Measurements from ENCODE around the gene DERL3.

Gene DERL3

GRCh38 chr22:23803001-23803819, 35.6 kb downstream of the DERL3 start:
- DNase-seq (ENCODE audit: low read depth in 2 of 2), result no peak

- no peak for DNase-seq (ENCODE audit: low read depth in 2 of 2)
Measured at GRCh38 chr22:23801886-23802377, 36.9 kb downstream of the DERL3 start.

GRCh38 chr22:23801238-23801821, 37.5 kb downstream of the DERL3 start:
- no peak for DNase-seq (ENCODE audit: low read depth in 2 of 2)

- DNase-seq (ENCODE audit: low read depth in 2 of 2), result no peak
Measured at GRCh38 chr22:23800297-23801237, 38.2 kb downstream of the DERL3 start.

GRCh38 chr22:23796461-23796860, 42.3 kb downstream of the DERL3 start:
- DNase-seq (ENCODE audit: low read depth in 2 of 2), result peak; percentile 84 to 87

GRCh38 chr22:23793326-23793725, 45.5 kb downstream of the DERL3 start:
- no peak for DNase-seq (ENCODE audit: low read depth in 2 of 2)

- DNase-seq (ENCODE audit: low read depth in 2 of 2), result no peak
Measured at GRCh38 chr22:23791738-23792645, 46.8 kb downstream of the DERL3 start.

GRCh38 chr22:23790819-23791737, 47.7 kb downstream of the DERL3 start:
- DNase-seq (ENCODE audit: low read depth in 2 of 2), result peak; percentile 68 to 73

GRCh38 chr22:23789638-23790037, 49.2 kb downstream of the DERL3 start:
- DNase-seq (ENCODE audit: low read depth in 2 of 2), result no peak

GRCh38 chr22:23789121-23789520, 49.7 kb downstream of the DERL3 start:
- no peak for DNase-seq (ENCODE audit: low read depth in 2 of 2)

- DNase-seq (ENCODE audit: low read depth in 2 of 2), result no peak
Measured at GRCh38 chr22:23787910-23788309, 50.9 kb downstream of the DERL3 start.

- DNase-seq (ENCODE audit: low read depth in 2 of 2), result no peak
Measured at GRCh38 chr22:23787600-23787896, 51.3 kb downstream of the DERL3 start.

GRCh38 chr22:23786752-23787599, 51.8 kb downstream of the DERL3 start, which contains the start of gene SMARCB1:
TSS of gene SMARCB1 (plus strand) at chr22:23786966. CDS start at chr22:23787170, 204 bp downstream.
- DNase-seq (ENCODE audit: low read depth in 2 of 2), result peak; percentile 74 to 76

GRCh38 chr22:23786261-23786710, 52.5 kb downstream of the DERL3 start:
- no peak for DNase-seq (ENCODE audit: low read depth in 2 of 2)

All from fibroblast of skin of left quadriceps (primary cell).